Measurements from ENCODE around the gene MACROD2.

The MACROD2 gene

DNA sequence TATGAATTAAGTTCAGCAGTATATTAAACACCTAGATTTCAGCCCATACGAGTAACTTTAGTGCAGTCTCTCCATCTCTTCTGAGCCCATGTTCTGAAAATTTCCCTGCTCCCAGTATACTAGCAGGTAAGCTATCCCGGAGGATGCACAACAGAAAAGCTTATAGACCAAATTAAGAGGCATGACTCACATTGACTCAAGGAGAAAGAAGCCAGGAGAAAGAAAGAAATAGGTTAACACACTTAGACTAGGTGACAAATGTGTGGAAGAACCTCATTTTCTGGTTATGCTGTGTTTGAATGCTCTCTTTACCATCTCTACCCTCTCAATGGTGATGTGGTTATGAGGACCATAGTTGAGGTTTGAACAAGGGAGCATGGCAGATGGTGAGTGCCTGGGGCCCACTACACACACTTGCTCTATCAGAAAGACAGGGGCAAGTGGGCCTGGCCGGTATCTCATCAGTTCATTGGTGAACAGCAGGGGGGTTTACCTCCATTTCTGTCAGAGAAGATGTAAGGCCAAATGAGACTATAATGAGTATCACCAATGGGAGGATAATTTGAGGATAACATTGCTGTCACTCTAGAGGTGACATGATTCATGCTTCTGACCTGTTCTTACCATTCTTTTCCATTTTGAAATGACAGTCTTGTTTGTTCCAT, 1244.4 kb downstream of the MACROD2 start:
- DNase-seq (ENCODE audit: low read depth), result no peak
- TF ChIP-seq, protein P1, sequence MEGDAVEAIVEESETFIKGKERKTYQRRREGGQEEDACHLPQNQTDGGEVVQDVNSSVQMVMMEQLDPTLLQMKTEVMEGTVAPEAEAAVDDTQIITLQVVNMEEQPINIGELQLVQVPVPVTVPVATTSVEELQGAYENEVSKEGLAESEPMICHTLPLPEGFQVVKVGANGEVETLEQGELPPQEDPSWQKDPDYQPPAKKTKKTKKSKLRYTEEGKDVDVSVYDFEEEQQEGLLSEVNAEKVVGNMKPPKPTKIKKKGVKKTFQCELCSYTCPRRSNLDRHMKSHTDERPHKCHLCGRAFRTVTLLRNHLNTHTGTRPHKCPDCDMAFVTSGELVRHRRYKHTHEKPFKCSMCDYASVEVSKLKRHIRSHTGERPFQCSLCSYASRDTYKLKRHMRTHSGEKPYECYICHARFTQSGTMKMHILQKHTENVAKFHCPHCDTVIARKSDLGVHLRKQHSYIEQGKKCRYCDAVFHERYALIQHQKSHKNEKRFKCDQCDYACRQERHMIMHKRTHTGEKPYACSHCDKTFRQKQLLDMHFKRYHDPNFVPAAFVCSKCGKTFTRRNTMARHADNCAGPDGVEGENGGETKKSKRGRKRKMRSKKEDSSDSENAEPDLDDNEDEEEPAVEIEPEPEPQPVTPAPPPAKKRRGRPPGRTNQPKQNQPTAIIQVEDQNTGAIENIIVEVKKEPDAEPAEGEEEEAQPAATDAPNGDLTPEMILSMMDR (conservative IDR thresholded peaks at IDR 0.05; ENCODE audit: low read depth, low read length), result no peak
- H3K4me3 ChIP-seq (ENCODE audit: low read length), result no peak overlapping the region

DNA sequence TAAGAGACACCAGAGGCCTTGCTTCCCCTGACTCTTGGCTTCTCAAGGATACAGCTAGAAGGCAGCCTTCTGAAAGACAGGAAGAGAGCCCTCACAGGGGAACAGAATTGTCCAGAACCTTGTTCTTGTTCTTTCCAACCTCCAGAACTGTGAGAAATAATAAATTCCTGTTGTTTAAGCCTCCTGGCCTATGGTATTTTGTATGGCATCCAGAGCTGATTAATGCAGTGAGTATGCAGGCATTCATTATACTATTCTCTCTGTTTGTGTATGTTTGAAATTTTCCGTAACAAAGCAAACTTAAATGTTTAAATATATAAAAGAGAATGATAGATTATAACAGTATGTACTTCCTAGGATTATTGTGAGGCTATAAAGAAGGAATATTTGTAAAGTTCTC, 1245.5 kb downstream of the MACROD2 start:
- TF ChIP-seq, protein P1 (conservative IDR thresholded peaks at IDR 0.05; ENCODE audit: low read depth, low read length), result no peak
- peak; percentile 4 for DNase-seq (ENCODE audit: low read depth)
- no peak overlapping the region for H3K4me3 ChIP-seq (ENCODE audit: low read length)

DNA sequence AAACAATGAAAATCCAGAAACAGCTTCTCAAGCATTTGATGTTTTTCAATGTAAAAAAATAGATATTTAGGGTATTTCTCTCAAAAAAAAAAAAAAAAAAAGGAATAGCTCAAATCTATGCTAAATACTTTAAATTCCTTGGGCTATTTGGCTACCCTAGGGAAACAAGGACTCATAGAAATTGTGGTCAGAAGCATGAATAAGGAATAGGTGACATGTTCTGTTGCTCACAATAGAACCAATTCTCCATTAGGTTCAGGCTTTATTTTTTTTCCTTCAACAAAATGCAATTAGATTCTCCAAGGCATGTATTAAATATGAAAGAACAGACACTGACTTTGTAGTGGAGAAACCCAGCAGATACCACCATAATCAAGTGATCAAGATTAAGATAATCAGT, 1246.4 kb downstream of the MACROD2 start:
- TF ChIP-seq, protein P1 (conservative IDR thresholded peaks at IDR 0.05; ENCODE audit: low read depth, low read length), result no peak
- H3K4me3 ChIP-seq (ENCODE audit: low read length), result no peak overlapping the region
- DNase-seq (ENCODE audit: low read depth), result peak; percentile 15

DNA sequence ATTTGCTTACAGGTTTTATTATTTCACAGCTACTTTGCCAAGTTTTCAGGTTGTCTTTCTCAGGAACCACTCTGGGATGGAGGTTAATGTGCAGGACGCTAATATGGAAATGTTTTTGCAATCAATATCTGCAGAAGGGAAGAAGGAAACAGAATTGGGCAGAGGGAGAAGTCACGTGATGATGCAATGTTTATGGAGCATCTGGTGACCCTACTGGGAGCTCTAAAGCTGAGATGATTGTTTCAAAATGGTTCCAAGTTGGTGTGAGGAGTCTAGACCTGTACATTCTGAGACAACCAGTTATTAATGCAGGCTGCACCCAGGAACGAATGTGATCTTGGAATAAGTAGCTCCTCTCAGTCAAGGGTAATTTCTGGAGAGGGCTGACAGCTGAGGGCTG, 1247.5 kb downstream of the MACROD2 start:
- no peak for DNase-seq (ENCODE audit: low read depth)
- H3K4me3 ChIP-seq (ENCODE audit: low read length), result no peak overlapping the region
- TF ChIP-seq, protein P1 (conservative IDR thresholded peaks at IDR 0.05; ENCODE audit: low read depth, low read length), result no peak

DNA sequence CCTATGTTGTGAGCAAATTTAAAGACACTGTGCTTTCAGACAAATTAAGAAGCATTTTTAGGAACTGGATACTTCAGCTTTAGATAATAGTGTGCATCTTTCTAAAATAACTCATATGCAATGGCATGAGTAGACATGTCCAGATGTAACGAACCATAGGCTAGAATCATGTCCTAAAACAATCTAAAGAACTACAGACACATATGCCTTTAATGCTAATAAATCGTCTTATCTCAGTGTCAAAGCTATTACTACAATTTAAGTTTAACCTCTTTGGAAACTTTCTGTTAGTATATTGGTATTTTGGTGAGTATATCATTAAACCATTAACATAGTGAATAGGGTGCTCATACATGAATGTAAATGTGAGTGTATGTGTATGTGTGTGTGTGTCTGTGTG, 1250.6 kb downstream of the MACROD2 start:
- no peak overlapping the region for H3K4me3 ChIP-seq (ENCODE audit: low read length)
- DNase-seq (ENCODE audit: low read depth), result no peak
- TF ChIP-seq, protein P1 (conservative IDR thresholded peaks at IDR 0.05; ENCODE audit: low read depth, low read length), result no peak

DNA sequence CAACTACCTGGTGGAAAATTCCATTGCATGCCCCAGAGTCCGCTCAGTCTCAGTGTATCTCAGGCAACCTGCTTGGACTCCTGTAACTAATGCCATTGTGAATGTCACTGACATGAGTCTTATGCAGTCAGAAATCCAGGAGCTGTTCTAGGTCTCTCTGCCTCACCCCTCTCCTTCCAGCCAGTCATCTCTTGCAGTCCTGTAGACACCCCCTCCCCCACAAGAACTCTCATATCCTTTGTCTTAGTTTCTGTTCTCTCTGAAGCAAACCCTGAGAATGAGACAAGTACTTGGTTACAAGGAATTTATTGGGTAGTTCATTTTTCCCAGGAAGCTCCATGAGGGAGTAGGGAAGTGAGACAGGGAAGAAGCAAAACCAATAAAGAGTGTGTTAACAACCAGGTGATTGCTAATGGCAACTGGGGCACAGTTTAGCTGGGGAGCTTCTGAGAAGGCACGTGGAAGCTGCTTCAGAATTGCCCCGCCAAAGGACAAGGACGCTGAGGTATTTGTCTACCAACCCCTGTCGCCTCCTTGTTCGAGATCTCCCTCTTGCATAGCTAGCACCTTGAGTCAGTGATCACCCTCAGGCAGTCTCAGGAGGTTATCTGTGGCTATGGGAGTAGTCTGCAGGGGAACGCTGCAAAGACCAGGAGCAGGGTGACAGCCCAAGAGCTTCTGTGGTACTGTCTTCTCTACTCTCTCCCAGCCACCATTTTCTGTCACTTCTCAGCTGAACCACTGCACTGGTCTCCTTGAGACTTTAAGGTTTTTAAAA, 1253.5 kb downstream of the MACROD2 start:
- no peak overlapping the region for H3K4me3 ChIP-seq (ENCODE audit: low read length)
- TF ChIP-seq, protein P1 (conservative IDR thresholded peaks at IDR 0.05; ENCODE audit: low read depth, low read length), result no peak
- DNase-seq (ENCODE audit: low read depth), result no peak

DNA sequence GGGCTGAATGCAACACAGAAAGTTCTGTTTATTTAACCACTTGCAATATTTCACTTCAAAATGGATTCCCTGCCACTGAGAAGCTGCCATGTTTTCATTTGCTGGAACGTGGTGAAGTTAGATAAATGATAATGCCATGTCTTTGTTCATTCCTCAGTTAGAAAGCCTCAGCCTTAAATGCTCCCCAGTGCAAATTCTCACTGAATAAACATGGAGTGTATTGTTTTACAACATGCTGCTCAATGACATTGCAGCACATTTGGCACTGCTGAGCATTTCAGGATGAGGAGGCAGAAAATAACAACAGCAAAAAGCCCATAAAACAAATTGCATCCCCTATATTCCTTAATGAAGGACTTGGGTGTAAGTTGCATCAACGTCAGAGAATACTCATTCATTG, 1255.9 kb downstream of the MACROD2 start:
- TF ChIP-seq, protein P1 (conservative IDR thresholded peaks at IDR 0.05; ENCODE audit: low read depth, low read length), result no peak
- no peak for DNase-seq (ENCODE audit: low read depth)
- no peak overlapping the region for H3K4me3 ChIP-seq (ENCODE audit: low read length)

All from retinal pigment epithelial cell (primary cell).